Activated CD4-positive, alpha-beta T cell treated with anti-CD3 and anti-CD28 coated beads for 36 hours (primary cell): ENCODE data around the gene FMN2. TPM values are rescaled to one million over a fixed set of nuclear protein-coding genes. Genes with fewer than 3 reads are reported as not detected.

Experiments
- ATAC-seq: fragments of 200-7000 bp; cut with Tn5 transposase; one replicate; pipeline ENCODE4 v1.10.0; 2021; ENCODE audit warnings: mild to moderate bottlenecking, moderate library complexity
- CTCF ChIA-PET: fragments of 350-600 bp; sonication (Branson Sonifier 250); formaldehyde crosslinking; loops from one replicate; lab custom pipeline; 2021; ENCODE audit warnings: antibody characterized with exemption; lab: Charles Lee
- POLR2A ChIA-PET: fragments of 350-600 bp; sonication (Branson Sonifier 250); formaldehyde crosslinking; loops from one replicate; lab custom pipeline; 2021; ENCODE audit warnings: antibody characterized with exemption, inconsistent platforms; lab: Charles Lee
- DNase-seq: peaks from one replicate; pipeline ENCODE4 v3.0.0-alpha.2; 2020
- H3K27ac Mint-ChIP-seq: one replicate; pipeline ENCODE4 v1.8.0; 2021; ENCODE audit warnings: mixed read lengths
- H3K27me3 Mint-ChIP-seq: one replicate; pipeline ENCODE4 v1.8.0; 2021; ENCODE audit warnings: mixed read lengths
- H3K36me3 Mint-ChIP-seq: one replicate; pipeline ENCODE4 v1.8.0; 2021; ENCODE audit warnings: low read depth, mixed read lengths
- H3K4me1 Mint-ChIP-seq: one replicate; pipeline ENCODE4 v1.8.0; 2021; ENCODE audit warnings: mixed read lengths
- H3K4me3 Mint-ChIP-seq: one replicate; pipeline ENCODE4 v1.8.0; 2021; ENCODE audit warnings: mild to moderate bottlenecking, moderate library complexity, mixed read lengths
- H3K9me3 Mint-ChIP-seq: one replicate; pipeline ENCODE4 v1.8.0; 2021; ENCODE audit warnings: low read depth, mixed read lengths
- intact Hi-C, 2 experiments: fragments of 100-400 bp; cut with DNase I in 1 of 2; cut with micrococcal nuclease in 1 of 2; formaldehyde crosslinking; loops; one replicate each; pipeline versions ENCODE4 v1.14.2 to v1.15.1; 2022 to 2024; cut with DNase I, micrococcal nuclease
- total RNA-seq, 2 experiments: library from RNA; stranded (reverse); gene quantifications; one replicate each; pipeline ENCODE4 v1.2.3, GENCODE V29; 2021

Gene FMN2
- total RNA-seq, 2 experiments from 2014 or later: not detected

GRCh38 chr1:240084337-240084736, 7.3 kb upstream of the FMN2 start:
- no peak overlapping the region for H3K4me3 Mint-ChIP-seq
- H3K36me3 Mint-ChIP-seq: no peaks in the 10 kb centered on the region
- no peaks in the 10 kb centered on the region for H3K4me1 Mint-ChIP-seq
- ChIA-PET CTCF (interaction anchor here (0.6 kb wide), 1 partner anchor 124 kb away, joined by 3 read pairs; no protein-coding TSS in a partner anchor), POLR2A (no interaction called here)
- DNase-seq: no peak
- ATAC-seq: no peak
- intact Hi-C loops: no loop called here
- no peak overlapping the region for H3K27ac Mint-ChIP-seq
- no peaks in the 10 kb centered on the region for H3K9me3 Mint-ChIP-seq
- peaks cover 14% of the 10 kb centered on the region for H3K27me3 Mint-ChIP-seq

GRCh38 chr1:240084749-240085148, 6.9 kb upstream of the FMN2 start:
- ChIA-PET POLR2A (no interaction called here), CTCF (no interaction called here)
- no peak for DNase-seq
- peaks cover 17% of the 10 kb centered on the region for H3K27me3 Mint-ChIP-seq
- H3K36me3 Mint-ChIP-seq: no peaks in the 10 kb centered on the region
- H3K27ac Mint-ChIP-seq: no peak overlapping the region
- H3K4me3 Mint-ChIP-seq: no peak overlapping the region
- H3K4me1 Mint-ChIP-seq: no peaks in the 10 kb centered on the region
- no peaks in the 10 kb centered on the region for H3K9me3 Mint-ChIP-seq
- intact Hi-C loops: no loop called here
- ATAC-seq: no peak

DNA sequence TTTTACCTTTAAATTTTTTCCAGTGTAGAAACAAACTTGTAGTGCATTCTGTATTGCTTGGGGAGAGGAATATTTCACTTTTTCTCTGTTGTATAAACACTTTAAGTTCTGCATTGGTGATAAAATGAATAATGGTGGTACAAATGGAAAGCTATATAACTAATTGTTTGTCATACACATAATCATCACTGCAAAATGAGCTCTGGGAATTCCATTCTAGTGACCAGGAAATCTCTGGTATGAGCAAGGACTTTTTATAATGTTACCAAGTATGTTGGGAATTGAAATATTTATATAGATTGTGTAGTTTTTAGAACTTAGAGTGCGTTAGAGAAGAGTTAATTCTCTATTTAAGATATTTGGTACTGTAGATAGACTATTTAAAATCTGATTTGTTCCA, 5.0 kb upstream of the FMN2 start:
- H3K36me3 Mint-ChIP-seq: no peaks in the 10 kb centered on the region
- DNase-seq: no peak
- H3K9me3 Mint-ChIP-seq: no peaks in the 10 kb centered on the region
- ChIA-PET CTCF (interaction anchor here (1.2 kb wide), 1 partner anchor 10 kb away, joined by 3 read pairs; no protein-coding TSS in a partner anchor), POLR2A (no interaction called here)
- intact Hi-C loops: no loop called here
- no peak overlapping the region for H3K4me3 Mint-ChIP-seq
- H3K27ac Mint-ChIP-seq: no peak overlapping the region
- no peak for ATAC-seq
- H3K4me1 Mint-ChIP-seq: peaks cover 5% of the 10 kb centered on the region
- peaks cover 29% of the 10 kb centered on the region for H3K27me3 Mint-ChIP-seq

DNA sequence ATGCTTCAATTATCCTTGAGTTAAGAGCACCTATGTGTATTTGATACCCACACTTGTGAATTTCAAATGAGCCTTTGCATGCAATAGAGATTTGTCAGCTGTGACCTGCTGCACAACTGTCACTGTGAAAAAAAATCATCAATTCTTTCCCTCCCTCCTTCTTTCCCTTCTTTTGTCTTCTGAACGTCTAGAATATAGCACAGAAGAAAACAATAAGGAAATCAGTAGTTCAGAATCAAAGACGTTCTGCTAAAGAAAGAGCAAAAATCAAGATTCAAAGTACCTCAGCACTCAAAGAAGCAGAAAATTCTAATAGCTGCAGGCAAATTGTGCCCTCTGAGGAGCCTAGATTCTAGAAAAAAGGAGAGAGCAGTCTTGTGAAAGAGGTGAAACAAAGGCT, 1.7 kb upstream of the FMN2 start:
- Mint-ChIP-seq H3K27ac (no peak overlapping the region), H3K4me3 (no peak overlapping the region), H3K27me3 (peaks cover 30% of the 10 kb centered on the region), H3K4me1 (peaks cover 7% of the 10 kb centered on the region), H3K36me3 (no peaks in the 10 kb centered on the region), H3K9me3 (no peaks in the 10 kb centered on the region)
- CTCF ChIA-PET: no interaction called here
- DNase-seq (no peak), ATAC-seq (no peak)
- intact Hi-C loops: no loop called here
- POLR2A ChIA-PET: no interaction called here

GRCh38 chr1:240090957-240091600, 604 bp upstream of the FMN2 start:
- CTCF ChIA-PET: no interaction called here
- ATAC-seq (no peak), DNase-seq (no peak)
- H3K27me3 Mint-ChIP-seq: peaks cover 29% of the 10 kb centered on the region
- H3K27ac Mint-ChIP-seq: no peak overlapping the region
- POLR2A ChIA-PET: no interaction called here
- H3K4me3 Mint-ChIP-seq: peak overlapping the region; percentile 19
- no peaks in the 10 kb centered on the region for H3K9me3 Mint-ChIP-seq
- no peaks in the 10 kb centered on the region for H3K36me3 Mint-ChIP-seq
- H3K4me1 Mint-ChIP-seq: peaks cover 7% of the 10 kb centered on the region
- intact Hi-C loops: no loop called here

DNA sequence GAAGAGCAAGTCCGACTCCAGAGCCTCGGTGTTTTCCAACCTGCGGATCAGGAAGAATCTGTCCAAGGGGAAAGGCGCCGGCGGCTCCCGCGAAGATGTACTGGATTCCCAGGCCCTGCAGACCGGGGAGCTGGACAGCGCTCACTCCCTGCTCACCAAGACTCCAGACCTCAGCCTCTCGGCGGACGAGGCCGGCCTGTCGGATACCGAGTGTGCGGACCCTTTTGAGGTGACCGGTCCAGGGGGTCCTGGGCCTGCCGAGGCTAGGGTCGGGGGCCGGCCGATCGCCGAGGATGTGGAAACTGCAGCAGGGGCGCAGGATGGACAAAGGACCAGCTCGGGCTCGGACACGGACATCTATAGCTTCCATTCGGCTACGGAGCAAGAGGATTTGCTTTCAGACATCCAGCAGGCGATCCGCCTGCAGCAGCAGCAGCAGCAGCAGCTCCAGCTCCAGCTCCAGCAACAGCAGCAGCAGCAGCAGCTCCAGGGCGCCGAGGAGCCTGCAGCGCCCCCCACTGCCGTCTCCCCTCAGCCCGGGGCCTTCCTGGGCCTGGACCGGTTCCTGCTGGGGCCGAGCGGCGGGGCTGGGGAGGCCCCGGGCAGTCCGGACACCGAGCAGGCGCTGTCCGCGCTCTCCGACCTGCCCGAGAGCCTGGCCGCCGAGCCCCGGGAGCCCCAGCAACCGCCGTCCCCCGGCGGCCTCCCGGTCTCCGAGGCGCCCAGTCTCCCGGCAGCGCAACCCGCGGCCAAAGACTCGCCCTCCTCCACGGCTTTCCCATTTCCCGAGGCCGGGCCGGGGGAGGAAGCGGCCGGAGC, 827 bp downstream of the FMN2 start:
- Mint-ChIP-seq H3K27me3 (peaks cover 29% of the 10 kb centered on the region), H3K4me3 (no peak overlapping the region), H3K4me1 (peaks cover 7% of the 10 kb centered on the region), H3K36me3 (no peaks in the 10 kb centered on the region), H3K27ac (no peak overlapping the region), H3K9me3 (no peaks in the 10 kb centered on the region)
- ATAC-seq (no peak), DNase-seq (peak; percentile 6)
- CTCF ChIA-PET: interaction anchor here (0.6 kb wide), 1 partner anchor 93 kb away, joined by 3 read pairs; no protein-coding TSS in a partner anchor
- intact Hi-C loops: no loop called here
- POLR2A ChIA-PET: no interaction called here

DNA sequence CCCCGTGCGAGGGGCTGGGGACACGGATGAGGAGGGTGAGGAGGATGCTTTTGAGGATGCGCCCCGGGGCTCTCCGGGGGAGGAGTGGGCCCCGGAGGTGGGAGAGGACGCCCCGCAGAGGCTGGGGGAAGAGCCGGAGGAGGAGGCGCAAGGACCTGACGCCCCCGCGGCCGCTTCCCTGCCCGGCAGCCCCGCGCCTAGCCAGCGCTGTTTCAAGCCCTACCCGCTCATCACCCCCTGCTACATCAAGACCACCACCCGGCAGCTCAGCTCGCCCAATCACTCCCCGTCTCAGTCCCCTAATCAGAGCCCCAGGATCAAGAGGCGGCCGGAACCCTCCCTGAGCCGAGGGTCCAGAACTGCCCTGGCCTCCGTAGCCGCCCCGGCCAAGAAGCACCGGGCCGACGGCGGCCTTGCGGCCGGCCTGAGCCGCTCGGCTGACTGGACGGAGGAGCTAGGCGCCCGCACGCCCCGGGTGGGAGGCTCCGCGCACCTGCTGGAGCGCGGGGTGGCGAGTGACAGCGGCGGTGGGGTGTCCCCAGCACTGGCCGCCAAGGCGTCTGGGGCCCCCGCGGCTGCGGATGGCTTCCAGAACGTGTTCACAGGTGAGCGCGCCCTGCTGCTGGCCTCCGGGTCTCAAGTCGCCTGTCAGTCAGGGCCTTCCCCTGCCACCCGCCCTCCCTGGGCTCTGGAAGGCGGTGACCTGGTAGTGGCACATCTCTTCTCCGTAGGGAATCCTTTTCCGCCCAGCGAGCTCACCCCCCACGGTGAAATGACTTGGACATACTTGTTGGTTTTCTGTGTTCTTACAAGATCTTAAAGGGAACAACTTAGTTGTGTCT, 1.7 kb downstream of the FMN2 start:
- Mint-ChIP-seq H3K9me3 (no peaks in the 10 kb centered on the region), H3K36me3 (no peaks in the 10 kb centered on the region), H3K27me3 (peaks cover 25% of the 10 kb centered on the region), H3K27ac (no peak overlapping the region), H3K4me3 (no peak overlapping the region), H3K4me1 (peaks cover 7% of the 10 kb centered on the region)
- CTCF ChIA-PET: interaction anchor here (0.6 kb wide), 1 partner anchor 310 kb away, joined by 4 read pairs; no protein-coding TSS in a partner anchor
- POLR2A ChIA-PET: no interaction called here
- intact Hi-C loops: no loop called here
- ATAC-seq: no peak
- DNase-seq: peak; percentile 3

DNA sequence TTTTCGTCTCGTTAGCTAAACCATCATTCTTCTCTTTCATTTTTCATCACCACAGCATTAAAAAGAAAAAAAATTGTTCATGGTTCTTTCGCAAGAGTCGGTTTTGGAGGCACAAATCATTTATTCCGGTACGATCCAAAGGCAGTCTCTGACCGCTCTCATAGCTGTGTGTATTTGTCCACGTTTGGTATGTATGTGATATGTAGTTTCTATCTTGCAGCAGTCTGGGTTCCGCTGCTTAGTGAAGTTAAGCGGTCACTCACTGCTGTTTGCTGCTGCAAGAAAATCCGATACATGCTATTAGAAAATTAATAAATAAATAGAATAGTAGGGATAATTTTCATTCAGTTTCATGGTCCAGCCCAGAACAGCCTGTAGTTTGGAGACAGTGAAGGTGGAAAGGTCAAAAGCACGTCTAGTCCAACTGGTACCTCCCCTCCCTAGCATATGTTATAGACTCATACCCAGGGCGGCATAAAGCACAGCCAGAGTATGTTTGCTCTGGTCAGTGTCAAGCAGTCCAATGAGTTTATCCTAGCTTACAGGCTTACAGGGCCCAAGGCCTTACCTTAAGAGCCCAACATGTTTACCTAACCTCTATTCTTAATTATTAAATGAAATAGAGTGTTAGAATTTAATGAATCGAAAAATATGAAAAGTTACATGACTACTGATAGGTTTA, 2.5 kb downstream of the FMN2 start:
- ATAC-seq (no peak), DNase-seq (no peak)
- POLR2A ChIA-PET: no interaction called here
- Mint-ChIP-seq H3K27ac (no peak overlapping the region), H3K4me1 (peaks cover 7% of the 10 kb centered on the region), H3K27me3 (peaks cover 29% of the 10 kb centered on the region), H3K9me3 (no peaks in the 10 kb centered on the region), H3K36me3 (no peaks in the 10 kb centered on the region), H3K4me3 (no peak overlapping the region)
- CTCF ChIA-PET: interaction anchor here (0.6 kb wide), 1 partner anchor 309 kb away, joined by 4 read pairs; no protein-coding TSS in a partner anchor
- intact Hi-C loops: no loop called here

- ATAC-seq: no peak
- ChIA-PET POLR2A (interaction anchor here (0.7 kb wide), 1 partner anchor 50 kb away, joined by 3 read pairs; no protein-coding TSS in a partner anchor), CTCF (interaction anchor here (1.0 kb wide), 1 partner anchor 11 kb away, joined by 3 read pairs; no protein-coding TSS in a partner anchor)
- H3K27me3 Mint-ChIP-seq: peaks cover 22% of the 10 kb centered on the region
- H3K9me3 Mint-ChIP-seq: no peaks in the 10 kb centered on the region
- H3K4me1 Mint-ChIP-seq: peaks cover 2% of the 10 kb centered on the region
- H3K36me3 Mint-ChIP-seq: no peaks in the 10 kb centered on the region
- no peak overlapping the region for H3K27ac Mint-ChIP-seq
- no peak for DNase-seq
- no peak overlapping the region for H3K4me3 Mint-ChIP-seq
- intact Hi-C loops: no loop called here
Observed at GRCh38 chr1:240096974-240097373, 5.3 kb downstream of the FMN2 start.

DNA sequence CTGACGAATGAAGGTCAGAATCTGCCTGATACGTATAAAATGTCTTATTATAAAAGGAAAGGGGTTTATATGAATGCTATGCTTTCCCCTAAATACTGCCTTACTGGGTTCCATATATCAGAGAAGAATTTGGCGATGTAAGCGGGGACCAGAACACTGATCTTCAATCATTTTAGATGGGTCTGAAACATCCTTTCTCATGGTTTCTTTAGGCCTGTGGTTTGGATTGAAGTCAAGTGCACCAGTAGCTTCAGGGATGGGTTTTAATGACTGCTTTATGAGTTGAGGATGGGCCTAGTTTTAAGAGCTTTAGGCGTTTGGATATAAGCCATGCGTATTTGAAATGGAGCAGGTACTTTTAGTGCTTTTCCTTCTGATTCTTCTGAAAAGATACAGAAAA, 6.9 kb downstream of the FMN2 start:
- DNase-seq: no peak
- POLR2A ChIA-PET: no interaction called here
- no peak for ATAC-seq
- intact Hi-C loops: no loop called here
- H3K4me1 Mint-ChIP-seq: no peaks in the 10 kb centered on the region
- H3K36me3 Mint-ChIP-seq: no peaks in the 10 kb centered on the region
- H3K9me3 Mint-ChIP-seq: no peaks in the 10 kb centered on the region
- H3K4me3 Mint-ChIP-seq: no peak overlapping the region
- CTCF ChIA-PET: no interaction called here
- peaks cover 21% of the 10 kb centered on the region for H3K27me3 Mint-ChIP-seq
- no peak overlapping the region for H3K27ac Mint-ChIP-seq

- no peaks in the 10 kb centered on the region for H3K9me3 Mint-ChIP-seq
- no peaks in the 10 kb centered on the region for H3K36me3 Mint-ChIP-seq
- POLR2A ChIA-PET: no interaction called here
- H3K4me1 Mint-ChIP-seq: no peaks in the 10 kb centered on the region
- H3K4me3 Mint-ChIP-seq: no peak overlapping the region
- no peak for DNase-seq
- no peak overlapping the region for H3K27ac Mint-ChIP-seq
- ATAC-seq: no peak
- intact Hi-C loops: no loop called here
- peaks cover 16% of the 10 kb centered on the region for H3K27me3 Mint-ChIP-seq
- CTCF ChIA-PET: interaction anchor here (0.6 kb wide), 1 partner anchor 21 kb away, joined by 3 read pairs; no protein-coding TSS in a partner anchor
Observed at GRCh38 chr1:240099329-240099728, 7.6 kb downstream of the FMN2 start.
